Middle frontal gyrus (tissue), 1 donor: Measurements from ENCODE around the gene PACSIN1.

ENCODE experiments used
- DNase-seq: peaks from one replicate; pipeline ENCODE4 v3.0.0-alpha.2; 2015; ENCODE audit warnings: low spot score; ENCODE audit errors: extremely low spot score

Gene PACSIN1

DNA sequence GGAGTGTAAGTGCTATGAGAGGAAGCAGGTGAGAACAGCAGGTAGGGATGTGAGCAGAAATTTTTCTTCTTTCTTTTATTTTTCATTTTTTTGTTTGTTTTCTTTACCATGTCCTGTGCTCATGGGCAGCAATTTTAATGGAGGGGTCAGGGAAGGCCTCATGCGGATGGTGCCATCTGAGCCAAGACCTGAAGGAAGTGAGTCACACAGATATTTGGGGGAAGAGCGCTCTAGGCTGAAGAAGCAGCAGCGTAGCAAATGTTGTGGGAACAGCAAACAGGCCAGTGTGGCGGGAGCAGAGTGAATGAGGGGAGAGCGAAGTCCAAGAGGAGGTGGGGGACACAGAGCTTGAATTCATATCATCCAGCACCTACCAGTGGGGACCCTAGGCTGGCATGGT, 77.5 kb downstream of the PACSIN1 start:
- DNase-seq: no peak

DNA sequence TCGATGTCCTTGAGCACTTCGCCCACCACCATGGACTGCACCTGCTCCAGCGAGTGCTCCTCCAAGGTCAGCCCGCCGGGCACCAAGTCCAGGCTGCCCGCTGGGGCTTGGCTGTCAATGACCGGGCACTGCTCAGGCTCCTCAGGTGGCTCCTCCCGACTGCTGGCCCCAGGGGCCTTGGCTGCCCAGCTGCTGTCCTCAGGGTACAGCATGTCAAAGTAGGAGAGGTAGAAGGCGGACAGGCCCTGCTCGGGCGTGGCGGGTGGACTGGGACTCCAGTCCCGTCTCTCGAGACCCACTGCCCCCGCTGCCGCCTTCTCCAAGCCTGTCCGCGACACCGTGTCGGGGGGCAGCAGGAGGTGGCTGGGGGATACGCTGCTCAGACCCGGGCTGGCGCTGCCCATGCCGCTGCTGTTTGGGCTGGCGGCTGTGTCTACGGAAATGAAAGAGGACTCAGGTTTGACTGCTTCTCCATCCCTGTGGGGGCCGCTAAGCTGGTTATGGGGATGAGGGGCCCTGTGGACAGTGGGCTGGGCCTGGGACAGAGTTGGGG, 78.3 kb downstream of the PACSIN1 start:
- DNase-seq: no peak

DNA sequence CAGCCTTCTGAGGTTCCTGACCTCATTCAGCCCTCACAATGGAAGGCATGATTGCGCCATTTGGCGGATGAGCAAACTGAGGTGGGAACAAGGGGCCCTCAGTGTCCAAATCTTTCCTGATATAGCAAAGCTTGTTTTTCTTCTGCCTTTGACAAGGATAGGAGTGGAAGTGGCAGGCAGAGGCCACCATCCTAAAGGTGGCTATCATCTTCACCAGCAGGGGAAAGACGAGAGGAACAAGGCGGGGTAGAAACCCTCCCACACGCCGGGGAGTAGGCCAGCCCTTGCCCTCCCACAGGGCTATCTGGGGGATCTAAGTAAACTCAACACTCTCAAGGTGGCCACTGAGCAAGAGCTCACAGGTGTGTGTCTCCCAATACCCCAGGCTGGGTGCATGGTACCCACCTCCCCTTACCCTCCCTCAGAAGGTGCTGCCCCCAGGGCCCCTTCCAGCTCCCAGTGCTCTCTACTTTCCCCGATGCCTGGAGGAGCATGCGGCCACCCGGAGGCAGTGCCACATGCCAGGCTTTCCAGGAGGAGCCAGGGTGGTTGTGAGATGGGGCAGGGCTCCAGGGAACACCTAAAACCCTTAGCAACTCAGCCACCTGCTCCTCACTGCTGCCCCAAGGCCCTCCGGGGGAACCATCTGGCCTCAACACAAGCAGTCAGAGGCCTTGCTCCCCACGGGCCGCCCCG, 79.0 kb downstream of the PACSIN1 start:
- no peak for DNase-seq

DNA sequence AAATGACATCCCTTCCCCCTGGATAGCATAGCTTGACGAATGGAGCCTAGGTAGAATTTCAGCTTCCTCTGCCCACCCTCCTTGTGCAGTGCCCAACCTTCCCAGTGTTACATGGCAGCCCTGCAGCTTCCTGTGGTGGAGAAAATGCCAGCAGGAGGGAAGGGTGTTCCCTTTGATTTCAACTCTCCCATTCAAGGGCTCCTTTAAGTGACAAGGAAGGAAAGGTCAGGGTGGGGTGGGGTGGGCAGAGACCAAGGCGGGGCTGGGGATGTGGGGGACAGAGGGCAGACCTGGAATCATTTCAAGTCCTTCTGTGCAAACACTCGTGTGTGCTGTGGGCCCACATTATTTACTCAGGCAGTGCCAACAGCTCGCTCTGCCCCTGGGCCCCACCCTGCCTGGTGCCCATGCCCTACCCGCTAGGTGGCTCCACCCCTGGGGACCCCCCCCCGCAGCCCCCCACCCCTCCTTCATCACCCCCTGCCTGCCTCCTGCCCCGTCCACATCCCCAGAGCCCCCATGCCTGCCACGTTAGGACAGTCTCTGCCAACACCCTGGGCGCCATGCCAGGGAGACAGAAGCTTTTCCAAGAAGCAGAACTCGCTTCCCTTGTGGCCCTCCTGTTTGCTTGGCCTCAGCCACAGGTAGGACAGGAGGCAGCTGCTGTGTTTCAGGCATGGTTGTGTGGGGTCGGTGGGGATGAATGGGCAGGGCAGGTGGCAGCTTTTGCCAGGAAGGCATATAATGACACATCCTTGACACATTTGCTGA, 80.9 kb downstream of the PACSIN1 start:
- no peak for DNase-seq

GRCh38 chr6:34547701-34548644, 82.1 kb downstream of the PACSIN1 start:
- DNase-seq: no peak

GRCh38 chr6:34549026-34549803, 83.3 kb downstream of the PACSIN1 start:
- no peak for DNase-seq

- DNase-seq: no peak
These were observed 83.9 kb downstream of the PACSIN1 start for GRCh38 chr6:34549804-34550202.

GRCh38 chr6:34551720-34552119, 85.8 kb downstream of the PACSIN1 start:
- no peak for DNase-seq

DNA sequence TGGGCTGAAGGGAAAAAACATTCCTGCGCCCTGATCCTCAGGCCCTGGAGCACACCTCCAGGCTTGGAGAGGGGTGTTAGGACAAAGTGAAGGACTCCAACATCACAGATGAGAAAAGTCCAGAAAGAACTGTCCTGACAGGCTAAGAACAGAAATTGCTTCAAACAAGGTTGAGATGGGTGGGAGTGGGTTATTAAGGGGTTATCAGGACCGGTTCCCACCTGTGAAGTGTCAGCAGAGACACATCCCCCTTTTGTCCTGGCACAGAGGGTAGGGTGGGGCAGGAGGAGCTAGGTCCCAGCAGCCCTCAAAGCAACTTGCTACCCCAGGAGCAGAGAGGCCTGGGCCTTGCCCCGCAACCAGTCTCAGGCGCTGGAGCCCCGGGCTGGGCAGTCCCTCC, 86.7 kb downstream of the PACSIN1 start:
- no peak for DNase-seq

GRCh38 chr6:34553146-34553545, 87.3 kb downstream of the PACSIN1 start:
- no peak for DNase-seq

- DNase-seq: no peak
These were observed 87.9 kb downstream of the PACSIN1 start for GRCh38 chr6:34553750-34554149.

DNA sequence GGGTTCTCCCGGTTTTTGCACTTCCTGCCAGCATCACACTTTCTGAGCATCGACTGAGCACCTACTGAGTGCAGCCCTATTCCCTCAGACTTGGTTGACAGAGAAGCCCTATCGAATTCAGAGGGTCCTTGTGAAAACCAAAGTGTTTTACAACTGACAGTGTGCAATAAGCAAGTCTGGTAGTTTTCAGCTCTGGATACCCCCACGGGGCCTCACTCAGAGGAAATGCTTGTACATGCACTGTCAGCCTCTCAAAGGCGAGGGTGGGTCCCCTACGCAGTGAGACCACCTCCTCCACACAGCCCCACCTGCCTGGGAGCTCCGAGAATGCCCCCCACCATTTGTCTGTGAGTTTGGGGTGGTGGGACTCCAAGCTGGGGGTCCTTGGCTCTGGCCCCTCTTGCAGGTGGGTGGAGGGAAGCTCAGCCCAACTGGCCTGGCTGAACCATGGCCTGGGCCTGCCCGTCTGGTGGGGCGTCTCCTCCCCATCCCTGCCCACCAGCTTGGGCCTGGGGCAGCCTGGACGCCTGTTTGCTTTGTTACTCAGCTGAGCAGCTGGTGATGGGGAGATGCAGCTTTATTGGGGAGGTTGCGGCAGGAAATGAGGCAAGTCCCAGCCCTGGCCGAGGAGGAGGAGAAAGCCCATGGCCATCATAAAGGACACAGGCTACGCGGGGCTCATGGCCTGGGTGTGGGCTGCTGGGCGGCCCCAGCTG, 88.6 kb downstream of the PACSIN1 start:
- DNase-seq: no peak

- no peak for DNase-seq
These were observed 89.1 kb downstream of the PACSIN1 start for GRCh38 chr6:34555007-34555322.

DNA sequence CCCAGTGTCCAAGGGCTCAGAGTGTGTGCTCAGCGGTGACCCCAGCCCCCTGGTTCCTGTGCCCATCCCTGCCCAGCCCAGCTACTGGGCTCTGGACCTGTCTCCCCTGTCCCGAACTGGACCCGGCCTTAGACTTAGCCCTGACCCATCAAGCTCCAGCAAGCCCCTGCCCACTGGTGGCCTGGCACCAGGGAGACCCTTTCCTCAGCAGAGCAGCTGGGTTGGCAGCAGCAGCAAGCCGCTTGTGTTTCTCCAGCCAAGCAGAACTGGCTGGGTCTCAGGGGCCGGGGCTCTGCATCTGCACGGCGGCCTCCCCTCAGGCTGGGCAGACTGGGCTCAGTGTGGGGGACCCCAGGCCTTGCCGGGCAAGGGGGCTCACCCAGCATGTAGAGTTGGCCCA, 89.5 kb downstream of the PACSIN1 start:
- DNase-seq: no peak

DNA sequence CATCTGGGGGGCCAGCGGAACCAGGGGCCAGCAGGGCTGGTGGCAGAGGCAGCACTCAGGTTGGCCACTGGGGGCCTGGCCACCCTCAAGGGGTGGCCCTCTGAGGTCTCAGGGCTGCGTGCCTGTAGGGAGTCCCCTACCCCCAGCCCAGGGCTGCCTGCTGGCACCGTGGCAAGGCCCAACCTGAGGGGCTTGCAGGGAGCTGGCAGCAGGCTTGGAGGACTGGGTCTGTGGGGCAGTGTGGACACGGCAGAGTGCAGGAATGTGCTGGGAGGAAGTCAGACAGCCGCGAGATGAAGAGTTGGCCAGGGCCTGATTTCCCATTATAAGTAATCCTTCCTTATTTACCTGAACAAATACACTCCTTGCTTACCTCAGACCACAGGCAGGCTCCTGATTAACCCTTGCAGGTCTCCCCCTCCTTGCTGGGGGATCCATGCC, 90.2 kb downstream of the PACSIN1 start, which contains the start of gene SPDEF:
SPDEF (minus strand) TSS at position 299 of the 441 bp plus-strand sequence. CDS start 11,874 bp downstream, outside the sequence.
- no peak for DNase-seq

DNA sequence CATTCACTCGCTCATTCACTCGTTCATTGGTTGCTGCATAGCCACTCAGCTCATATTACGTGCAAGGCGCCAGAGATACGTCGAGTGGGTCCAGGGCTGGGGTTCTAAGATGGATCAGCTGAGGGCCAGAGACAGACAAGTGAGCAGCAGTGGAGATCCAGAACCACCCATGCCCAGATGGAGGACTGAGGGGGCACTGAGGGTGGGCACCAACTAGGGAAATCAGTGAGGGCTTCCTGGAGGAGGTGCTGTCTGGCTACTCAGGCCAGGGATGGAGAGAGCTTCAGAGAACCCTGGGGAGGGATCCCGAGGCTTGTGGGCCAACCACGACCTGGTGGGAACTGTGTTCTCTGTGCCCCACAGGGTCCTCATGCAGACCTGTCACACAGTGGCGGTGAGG, 90.6 kb downstream of the PACSIN1 start:
- no peak for DNase-seq

DNA sequence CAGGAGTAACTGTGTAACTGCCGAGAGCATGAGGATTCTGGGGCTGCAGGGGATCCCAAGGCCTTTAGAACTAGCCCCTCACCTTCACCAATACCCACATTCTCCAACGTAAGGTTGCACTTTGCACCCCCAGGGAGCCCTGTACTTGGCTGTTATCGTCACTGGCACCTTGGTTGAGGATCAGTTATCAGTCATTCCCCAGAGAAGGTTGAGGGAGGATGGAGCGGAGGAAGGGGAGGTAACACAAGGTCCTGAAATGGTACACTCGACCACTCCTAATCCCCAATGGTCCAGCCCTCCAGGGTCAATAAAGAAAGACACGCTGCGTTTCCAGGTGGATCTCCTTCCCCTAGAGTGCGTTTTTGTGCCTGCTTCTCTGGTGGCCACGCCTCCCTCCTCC, 91.4 kb downstream of the PACSIN1 start:
- DNase-seq: no peak

DNA sequence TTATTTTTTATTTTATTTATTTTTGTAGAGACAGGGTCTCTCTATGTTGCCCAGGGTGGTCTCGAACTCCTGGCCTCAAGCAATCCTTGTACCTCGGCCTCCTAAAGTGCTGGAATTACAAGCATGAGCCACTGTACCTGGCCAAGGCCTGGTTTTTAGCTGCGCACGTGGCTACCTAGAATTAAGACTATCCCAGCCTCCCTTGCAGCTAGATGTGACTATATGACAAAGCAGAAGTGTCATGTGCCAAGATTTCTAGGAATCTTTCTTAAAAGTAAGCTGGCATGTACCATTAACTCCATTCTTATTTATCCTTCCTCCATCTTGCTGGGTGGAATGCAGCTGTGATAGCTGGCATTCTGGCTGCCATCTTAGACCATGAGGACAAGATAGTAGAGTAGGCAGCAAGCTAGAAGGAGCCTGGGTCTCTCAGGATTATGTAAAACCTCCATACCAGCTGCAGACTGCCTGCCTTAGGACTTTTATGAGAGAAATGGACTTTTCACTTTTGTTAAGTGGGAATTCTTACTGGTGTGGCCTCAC, 92.4 kb downstream of the PACSIN1 start:
- no peak for DNase-seq

DNA sequence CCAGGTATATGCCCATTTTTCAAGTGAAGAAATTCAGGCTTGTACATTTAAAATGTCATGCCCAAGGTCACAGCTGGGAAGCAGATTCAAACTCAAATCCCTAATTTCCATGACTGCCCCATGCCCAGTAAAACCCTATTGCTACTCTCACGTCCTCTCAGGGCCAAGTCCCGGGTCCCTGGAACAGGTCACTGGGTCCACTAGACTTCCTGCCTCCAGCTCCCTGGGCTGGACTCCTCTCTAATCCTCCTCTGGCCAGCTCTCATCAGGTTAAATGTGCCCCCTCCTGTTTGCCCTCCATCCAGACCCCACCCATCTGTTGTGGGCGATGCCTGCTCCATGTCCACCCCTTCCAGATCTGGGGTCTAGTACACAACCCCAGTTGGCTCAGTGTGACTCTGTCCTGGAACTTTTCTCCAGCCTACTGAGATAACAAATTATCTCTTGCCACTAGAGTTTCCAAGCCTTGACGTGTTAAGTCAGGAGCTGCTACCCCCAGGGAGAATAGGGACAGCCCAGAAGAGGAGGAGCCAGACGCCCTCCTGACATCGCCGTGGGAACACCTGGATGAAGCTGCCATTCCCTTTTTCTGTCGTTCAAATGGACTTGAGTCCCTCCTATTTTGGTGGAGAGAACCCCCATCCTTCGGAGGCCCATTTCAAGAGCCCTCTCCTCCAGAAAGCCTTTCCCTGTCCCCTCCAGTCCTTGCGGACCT, 93.9 kb downstream of the PACSIN1 start:
- no peak for DNase-seq
